Astrocyte of the cerebellum (primary cell): ENCODE data around the gene APOE.
"Not testable (repeated sequence)": the region's sequence is repeated elsewhere in the genome, so short reads cannot be mapped to it uniquely, and the experiment has no call there.

Experiments
- DNase-seq: peaks from one replicate; pipeline ENCODE4 v3.0.0-alpha.2; 2011; ENCODE audit warnings: low read depth
- H3K4me3 ChIP-seq: 2 replicates; pipeline ENCODE4 v1.5.1; 2011; ENCODE audit warnings: mild to moderate bottlenecking, low read depth, low read length, moderate library complexity
- in situ Hi-C: cut with HindIII; loops from 2 replicates; pipeline ENCODE4 v1.10.0; 2017; ENCODE audit warnings: low sequenced_read_pairs
- TF ChIP-seq, protein P1 (sequence below): IDR thresholded peaks from 2 replicates; pipeline ENCODE4 v1.5.1; 2012; ENCODE audit warnings: low read length, low read depth, moderate library complexity, mild to moderate bottlenecking; ENCODE audit errors: missing control alignments

APOE gene

GRCh38 chr19:44884566-44884965 is 21.0 kb upstream of the APOE start:
- TF ChIP-seq, protein P1, sequence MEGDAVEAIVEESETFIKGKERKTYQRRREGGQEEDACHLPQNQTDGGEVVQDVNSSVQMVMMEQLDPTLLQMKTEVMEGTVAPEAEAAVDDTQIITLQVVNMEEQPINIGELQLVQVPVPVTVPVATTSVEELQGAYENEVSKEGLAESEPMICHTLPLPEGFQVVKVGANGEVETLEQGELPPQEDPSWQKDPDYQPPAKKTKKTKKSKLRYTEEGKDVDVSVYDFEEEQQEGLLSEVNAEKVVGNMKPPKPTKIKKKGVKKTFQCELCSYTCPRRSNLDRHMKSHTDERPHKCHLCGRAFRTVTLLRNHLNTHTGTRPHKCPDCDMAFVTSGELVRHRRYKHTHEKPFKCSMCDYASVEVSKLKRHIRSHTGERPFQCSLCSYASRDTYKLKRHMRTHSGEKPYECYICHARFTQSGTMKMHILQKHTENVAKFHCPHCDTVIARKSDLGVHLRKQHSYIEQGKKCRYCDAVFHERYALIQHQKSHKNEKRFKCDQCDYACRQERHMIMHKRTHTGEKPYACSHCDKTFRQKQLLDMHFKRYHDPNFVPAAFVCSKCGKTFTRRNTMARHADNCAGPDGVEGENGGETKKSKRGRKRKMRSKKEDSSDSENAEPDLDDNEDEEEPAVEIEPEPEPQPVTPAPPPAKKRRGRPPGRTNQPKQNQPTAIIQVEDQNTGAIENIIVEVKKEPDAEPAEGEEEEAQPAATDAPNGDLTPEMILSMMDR = no peak
- in situ Hi-C loops = no loop called here

DNA sequence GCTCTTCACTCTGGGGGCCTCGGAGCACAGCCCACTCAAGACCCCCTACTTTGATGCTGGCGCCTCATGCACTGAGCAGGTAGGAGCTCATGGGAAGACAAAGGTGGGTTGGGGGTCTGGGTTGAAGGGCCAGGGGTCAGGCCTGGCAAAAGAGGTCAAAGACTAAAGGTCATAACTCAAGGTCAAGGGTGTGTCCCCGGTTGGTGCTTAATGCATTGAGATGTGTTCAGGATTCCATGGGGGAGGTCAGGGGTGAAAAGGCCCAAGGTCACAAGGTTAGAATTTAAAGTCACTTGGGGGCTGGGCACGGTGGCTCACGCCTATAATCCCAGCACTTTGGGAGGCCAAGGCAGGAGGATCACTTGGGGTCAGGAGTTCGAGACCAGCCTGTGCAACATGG is 19.5 kb upstream of the APOE start:
- no peak for DNase-seq
- TF ChIP-seq, protein P1 = no peak
- no peak overlapping the region for H3K4me3 ChIP-seq
- in situ Hi-C loops = no loop called here

More at GRCh38 chr19:44884566-44884965, 21.0 kb upstream of the APOE start:
- DNase-seq = no peak
- no peak overlapping the region for H3K4me3 ChIP-seq

DNA sequence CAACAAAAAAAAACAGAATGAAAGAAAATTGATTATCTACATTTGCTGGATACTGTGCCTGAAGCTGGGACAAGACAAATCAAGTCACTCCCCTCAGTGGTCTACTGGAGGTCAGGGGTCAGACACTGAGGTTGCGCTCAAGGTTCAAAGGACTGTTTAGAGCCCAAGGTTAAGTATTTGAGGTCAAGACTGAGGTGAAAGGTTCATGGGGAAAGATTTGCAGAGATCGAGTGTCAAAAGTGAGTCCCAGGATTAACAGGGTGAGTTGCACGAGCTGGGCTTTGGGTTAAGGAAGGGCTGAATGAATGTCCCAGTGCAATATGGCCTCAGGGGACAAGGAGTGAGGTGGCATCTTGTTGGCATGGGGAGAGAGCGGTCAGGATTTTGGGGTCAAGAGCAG is 17.9 kb upstream of the APOE start:
- H3K4me3 ChIP-seq = no peak overlapping the region
- in situ Hi-C loops = no loop called here
- TF ChIP-seq, protein P1 = no peak
- DNase-seq = no peak

DNA sequence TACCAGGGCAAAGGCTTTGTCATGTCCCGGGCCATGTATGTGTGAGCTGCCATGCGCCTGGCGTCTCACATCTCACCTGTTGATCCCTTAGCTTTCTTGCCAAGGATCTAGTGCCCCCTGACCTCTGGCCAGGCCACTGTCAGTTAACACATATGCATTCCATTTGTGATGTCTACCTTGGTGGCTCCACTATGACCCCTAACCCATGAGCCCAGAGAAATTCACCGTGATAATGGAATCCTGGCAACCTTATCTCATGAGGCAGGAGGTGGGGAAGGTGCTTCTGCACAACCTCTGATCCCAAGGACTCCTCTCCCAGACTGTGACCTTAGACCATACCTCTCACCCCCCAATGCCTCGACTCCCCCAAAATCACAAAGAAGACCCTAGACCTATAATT is 17.3 kb upstream of the APOE start:
- in situ Hi-C loops, DNase-seq, H3K4me3 ChIP-seq: not testable (repeated sequence)

- TF ChIP-seq, protein P1 = no peak
- in situ Hi-C loops = no loop called here
- no peak for DNase-seq
- H3K4me3 ChIP-seq = peak overlapping the region; percentile 46
Measured at GRCh38 chr19:44889830-44890365, 15.7 kb upstream of the APOE start.

- DNase-seq = peak; percentile 100
- TF ChIP-seq, protein P1 = no peak
- H3K4me3 ChIP-seq = peak overlapping the region; percentile 46
- in situ Hi-C loops = no loop called here
Measured at GRCh38 chr19:44890366-44891015, 15.1 kb upstream of the APOE start.
